RPMI8226 (cell line): ENCODE measurements around the gene KCNC4.

Experiments
- DNase-seq: peaks from one replicate; pipeline ENCODE4 v3.0.0-alpha.2; 2015

The KCNC4 gene

DNA sequence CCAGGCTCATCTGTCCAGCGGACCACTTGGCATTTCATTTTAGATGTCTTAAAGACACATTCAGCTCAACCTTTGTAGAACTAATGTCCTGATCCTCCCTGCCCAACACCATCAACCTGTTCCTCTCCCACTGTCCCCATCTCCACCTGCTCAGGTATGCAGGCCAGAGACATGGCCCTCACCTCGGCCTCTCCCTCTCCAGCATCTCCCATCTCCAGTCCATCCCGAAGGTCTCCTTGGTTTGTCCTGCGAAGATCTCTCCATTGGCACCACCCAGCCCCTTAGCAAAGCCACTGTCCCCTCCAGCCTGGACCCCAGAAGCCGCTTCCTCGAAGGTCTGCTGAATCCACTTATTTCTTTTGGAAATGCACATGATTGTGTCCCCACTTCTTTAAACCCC lies 20.9 kb upstream of the KCNC4 start:
- no peak for DNase-seq

DNA sequence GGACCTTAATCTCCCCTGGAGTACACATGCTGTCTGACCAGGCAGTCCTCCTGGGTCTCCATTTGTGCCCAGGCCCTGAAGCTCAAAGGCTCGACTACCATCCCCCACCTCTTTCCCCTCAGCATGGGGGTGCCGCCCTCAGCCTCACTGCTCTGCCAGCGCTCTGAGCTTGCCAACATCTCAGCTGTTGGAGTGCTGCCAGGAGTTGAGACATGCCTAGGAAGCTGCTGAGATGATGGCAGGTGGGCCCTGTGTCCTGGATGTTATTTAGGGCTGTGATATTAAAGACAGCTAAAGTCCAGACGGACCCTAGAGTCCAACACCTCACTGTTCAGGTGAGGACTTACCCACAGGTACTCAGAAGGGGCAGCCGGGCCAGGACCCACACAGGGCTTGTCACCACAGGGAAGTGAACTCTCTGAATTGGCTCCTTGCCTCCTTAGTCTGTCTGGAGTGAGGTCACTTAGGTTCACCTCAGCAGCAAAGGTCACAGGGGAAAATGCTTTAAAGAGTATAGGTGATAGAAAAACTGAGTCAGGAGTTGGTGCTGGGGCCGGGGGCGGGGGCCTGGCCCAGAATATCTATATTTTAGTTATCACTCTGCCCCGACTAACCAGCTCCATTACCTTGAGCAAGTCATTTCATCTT lies 19.7 kb upstream of the KCNC4 start:
- DNase-seq, result peak; percentile 83

DNA sequence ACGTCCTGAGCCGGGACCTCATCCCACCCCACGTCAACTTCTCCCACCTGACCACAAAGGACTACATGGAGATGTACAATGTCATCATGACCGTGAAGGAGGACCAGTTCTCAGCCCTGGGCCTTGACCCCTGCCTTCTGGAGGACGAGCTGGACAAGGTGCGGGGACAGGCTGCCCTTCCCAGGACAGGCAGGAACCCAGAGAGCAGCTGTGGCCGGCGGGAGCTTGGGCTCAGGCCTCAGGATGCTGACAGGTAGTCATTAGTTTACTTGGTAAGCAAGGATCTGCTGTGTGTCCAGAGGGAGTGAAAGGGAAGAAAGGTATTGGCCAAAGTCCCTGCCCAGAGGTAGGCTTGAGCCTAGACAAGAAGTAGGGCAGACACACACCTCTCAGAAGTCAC lies 17.6 kb upstream of the KCNC4 start:
- DNase-seq, result no peak

DNA sequence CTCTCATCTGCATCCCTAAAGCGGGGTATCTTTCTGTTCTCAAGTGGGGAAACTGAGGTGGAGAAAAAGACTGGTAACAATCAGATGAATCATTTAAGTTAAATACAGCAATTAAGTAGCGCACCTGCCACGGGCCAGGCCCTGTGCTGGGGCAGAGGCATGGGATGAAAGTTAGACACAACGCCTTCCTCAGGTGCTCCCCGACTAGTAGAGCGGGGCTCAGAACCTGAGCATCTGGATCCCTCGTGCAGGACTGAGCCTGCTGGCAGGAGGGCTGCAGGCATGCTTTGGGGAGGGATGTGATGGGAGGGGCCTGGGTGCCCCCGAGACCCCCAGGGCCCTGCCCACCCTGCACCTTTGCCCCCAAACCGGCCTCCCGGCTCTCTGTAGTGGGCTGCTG lies 14.9 kb upstream of the KCNC4 start:
- no peak for DNase-seq

DNA sequence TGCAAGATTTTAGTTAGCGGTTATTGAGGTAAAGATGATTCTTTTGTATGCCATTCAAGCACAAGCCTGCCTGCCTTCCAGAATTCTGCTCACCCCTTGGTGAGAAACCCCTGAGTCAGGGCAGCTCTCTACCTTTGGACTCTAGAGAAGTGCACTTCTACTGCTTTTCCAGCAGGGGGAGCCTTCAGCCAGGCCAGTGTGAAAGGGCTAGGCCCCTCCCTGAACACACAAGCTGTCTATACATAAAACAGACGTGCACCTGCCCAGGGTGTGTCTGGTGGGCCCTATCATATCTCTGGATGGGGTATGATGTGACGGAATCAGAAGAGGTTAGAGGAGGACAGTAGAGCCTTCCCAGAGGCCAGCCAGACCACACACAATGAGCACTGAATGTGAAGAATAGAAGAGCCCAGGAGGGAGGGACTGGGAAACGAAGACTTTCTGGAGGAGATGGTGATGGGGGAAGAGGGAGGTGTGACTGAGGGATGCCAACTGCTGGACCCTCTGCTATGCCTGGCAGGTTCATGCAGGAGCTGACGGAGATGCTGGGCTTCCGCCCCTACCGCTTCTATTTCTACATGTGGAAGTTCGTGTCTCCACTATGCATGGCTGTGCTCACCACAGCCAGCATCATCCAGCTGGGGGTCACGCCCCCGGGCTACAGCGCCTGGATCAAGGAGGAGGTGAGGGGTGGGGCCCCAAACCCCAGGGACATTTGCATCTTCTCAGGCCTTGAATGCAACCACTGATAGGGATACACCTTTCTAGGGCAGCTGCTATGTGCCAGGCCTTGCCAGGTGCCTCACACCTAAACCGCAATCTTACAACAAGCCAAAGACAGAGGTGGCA lies 13.0 kb upstream of the KCNC4 start:
- peak; percentile 51 for DNase-seq

DNA sequence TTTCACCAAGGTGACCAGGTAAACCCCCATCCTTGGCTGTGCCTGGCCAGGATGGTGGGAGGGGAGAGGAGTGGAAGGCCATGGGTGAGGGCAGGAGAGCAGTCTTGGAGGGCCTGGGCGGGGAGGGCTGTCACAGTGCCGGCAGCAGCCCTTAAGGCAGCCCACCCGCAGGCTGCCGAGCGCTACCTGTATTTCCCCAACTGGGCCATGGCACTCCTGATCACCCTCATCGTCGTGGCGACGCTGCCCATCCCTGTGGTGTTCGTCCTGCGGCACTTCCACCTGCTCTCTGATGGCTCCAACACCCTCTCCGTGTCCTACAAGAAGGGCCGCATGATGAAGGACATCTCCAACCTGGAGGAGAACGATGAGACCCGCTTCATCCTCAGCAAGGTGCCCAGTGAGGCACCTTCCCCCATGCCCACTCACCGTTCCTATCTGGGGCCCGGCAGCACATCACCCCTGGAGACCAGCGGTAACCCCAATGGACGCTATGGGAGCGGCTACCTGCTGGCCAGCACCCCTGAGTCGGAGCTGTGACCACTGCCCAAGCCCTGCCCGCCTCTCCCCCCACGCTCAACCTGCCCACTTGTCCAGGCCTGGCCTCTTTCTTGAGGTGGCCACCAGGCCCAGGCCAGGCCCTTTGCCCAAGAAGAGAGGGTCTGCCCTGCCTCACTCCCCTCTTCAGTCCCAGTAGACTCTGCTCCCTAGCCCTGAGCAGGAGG lies 12.0 kb upstream of the KCNC4 start:
- no peak for DNase-seq

DNA sequence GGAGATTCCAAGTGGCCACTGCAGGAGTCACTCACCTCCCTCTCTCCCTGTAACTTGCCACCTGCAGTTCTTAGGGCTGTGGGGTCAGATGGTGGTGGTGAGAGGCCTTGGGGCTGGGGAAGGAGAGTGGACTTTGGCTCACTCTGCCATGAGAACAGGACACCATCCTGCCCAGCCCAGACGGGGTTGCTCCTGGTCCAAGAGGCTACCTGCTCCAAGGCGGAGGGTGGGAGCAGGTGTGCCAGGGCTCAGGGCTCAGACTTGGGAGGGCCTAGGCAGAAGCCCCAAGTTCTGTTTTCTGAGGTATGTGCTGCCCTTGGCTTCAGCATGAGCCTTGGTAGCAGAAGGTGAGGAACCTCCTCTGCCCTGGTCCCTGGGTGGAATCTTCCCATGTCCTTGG lies 11.4 kb upstream of the KCNC4 start:
- no peak for DNase-seq

DNA sequence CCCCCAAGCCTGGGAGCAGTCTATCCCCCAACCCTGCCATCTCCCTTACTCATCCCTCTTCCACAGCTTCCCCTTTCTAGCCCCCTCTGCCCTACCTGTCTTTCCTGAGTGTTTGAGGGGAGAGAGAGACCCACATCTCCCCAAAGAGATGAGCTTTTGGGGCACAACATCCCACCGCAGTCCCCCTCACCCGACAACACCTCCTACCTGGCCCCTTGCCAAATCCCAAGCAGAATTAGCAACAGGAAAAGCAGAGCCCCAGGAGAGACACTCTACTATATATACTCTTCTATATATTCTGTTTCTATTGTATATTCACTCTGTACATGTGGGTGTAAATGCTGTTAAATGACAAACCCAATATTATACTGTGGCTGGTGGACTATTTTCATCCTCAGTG lies 9.9 kb upstream of the KCNC4 start:
- DNase-seq, result no peak

DNA sequence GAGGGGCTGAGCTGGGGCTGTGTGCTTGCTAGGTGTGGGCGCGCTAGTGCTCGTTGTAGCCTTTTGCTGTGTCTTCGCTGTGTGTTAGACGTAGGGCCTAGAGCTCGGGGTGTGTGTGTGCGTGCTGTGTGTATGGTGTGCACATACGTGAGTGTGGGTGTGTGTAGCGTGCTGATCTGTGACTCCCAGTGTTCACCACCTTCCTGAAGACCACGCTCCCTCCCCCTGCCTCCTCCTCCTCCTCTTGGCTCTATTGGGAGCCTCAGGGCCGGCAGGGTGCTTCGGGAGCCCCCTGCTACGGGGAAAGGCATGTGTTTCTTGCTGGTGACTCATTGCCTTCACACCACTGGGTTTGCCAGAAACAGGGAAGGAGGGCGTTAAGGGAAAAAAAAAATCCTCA lies 9.4 kb upstream of the KCNC4 start:
- no peak for DNase-seq

DNA sequence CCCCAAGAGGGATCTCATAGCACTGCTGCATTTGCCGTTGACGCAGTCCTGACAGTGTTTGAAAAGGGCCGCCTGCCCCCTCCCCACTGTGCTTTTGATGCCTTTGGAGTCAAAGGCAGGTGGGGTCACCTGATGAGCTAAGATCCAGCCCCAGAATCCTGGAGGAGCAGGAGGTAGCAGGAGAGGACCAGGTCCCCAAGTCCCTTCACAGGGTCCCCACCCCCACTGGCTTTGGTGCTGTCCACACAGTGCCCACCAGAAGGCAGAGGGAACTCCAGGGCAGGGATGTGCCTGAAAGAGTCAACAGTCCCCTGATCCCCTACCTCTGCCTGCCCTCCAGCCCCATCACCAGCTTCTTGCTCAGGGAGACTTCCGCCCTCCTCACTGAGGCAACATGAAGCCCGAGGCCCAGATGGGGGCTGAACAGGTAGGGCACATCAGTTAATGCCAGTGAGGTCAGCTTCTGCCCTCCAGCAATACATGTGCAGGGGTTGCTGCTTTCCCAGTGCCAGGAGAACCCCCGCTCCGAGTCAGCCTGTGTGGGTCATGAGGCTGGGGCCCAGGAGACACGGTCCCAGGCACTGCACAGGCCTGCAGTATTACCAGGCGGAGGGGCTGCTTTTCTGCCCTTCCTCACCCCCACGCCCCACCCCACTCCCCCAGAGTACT lies 8.8 kb upstream of the KCNC4 start:
- no peak for DNase-seq

DNA sequence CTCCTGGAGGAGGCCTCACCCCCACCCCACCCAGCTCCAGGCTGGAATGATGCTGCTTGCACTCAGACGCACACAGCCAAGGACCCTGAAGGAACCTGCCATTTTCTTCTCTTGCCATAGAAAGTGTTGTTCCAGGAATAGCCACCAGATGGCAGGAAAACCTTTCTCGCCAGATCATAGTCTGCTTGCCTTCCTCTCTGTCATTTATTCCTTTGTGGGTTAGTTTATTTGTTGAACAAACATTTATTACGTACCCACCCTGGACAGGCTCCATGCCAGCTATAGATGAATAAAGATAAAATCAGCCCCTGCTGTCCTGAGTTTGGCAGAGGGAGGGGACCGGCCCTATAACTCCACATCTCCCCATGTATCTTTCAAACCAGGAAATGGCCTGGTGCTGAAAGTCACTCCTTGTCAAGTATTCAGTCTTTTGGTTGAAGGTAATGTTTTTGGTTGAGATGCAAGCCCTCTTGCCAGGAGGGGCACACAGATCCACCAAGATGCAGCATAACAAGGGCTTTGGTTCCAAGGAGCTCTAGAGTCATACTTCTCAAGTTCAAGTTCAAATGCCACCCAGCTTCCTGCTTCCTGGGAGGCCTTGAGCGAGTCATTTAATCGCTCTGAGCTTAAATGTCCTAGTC lies 7.0 kb upstream of the KCNC4 start:
- DNase-seq, result peak; percentile 56

DNA sequence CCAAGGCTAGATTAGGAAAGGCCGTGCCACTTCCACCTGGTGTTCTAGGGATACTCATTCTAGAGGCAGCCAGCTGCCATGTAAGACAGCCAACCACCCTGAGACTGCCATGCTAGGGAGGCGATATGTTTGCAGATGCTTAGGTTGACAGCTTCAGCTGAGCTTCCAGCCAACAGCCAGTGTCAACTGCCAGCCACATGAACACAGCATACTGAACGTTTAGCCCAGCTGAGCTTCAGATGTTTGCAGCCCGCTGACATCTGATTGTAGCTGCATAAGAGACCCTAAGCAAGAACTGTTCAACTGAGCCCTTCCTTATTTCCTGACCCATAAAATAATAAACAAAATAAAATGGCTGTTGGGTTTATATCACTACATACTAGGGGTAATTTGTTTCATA lies 5.0 kb upstream of the KCNC4 start:
- no peak for DNase-seq

DNA sequence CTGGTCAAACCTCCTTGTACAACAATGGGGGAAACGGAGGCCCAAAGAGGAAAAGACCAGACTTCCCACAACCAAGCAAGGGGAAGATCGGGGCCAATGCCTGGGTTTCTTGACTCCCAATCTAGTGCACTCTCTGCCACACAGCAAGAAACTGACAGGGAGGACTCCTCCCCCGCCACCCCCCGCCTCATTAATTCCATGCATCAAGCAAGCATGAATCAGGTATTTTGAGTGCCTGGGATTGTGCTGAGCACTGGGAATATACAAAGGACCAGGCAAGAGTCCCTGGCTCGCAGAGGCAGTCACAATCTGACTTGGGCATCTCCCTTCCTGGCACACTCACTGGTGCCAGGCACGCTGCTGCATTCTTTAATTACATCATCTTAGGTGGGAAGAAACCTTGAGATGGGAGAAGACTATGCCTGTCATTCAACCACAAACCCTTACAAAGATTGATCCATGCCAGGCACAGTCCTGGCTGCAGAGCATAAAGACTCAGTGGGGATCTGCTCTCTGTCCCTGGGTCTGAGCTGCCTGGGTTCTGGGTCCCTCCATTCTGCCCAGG lies 4.4 kb upstream of the KCNC4 start:
- DNase-seq, result no peak

DNA sequence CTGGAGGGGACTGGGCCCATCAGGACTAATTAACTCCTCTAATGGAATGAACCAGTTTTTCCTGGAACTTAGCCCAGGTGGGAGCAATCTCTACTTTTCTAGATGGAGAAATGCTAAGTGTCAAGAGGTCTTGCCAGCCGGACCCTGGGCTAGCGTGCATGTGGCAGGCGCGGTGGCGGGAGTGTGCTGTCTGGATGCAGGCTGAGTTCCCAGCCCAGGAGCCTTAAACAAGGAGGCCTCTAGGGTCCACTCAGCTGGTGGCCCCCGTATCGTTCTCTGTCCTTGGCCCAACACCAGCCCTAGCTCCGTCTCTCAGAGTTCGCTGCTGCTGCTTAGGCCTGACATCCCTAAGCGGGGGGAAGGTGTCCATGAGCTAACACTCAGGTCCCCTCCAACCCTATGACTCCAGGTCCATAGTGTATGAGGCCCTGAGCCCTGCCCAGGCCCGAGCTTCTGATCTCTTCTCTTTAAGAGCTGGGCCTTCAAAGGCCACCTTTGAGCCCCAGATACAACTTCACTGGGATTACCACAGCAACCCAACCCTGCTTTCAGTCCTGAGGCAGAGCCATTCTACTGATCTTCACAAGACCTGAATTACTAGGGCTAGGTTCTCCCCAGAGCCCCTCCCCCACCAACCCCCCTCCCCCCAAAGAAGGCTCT lies 3.7 kb upstream of the KCNC4 start:
- DNase-seq, result no peak

DNA sequence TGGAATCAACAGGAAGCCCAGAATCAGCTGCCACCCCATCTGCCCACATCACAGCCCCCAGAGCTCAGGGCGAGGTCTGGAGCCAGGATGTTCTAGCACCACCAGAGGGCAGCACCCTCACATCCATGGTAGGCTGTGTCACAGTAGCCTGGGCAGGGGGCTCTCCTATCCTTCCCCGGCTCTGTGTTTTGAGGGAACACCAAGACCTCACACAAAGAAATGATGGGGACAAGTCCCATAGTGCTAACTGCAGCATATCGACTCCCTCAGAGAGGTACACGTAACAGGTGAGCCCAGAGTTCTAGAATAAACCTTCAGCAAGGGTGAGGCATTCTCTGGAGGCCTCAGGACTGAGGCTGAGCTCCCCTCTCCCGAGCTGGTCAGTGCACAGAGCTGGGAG lies 2.3 kb upstream of the KCNC4 start:
- DNase-seq, result peak; percentile 63

DNA sequence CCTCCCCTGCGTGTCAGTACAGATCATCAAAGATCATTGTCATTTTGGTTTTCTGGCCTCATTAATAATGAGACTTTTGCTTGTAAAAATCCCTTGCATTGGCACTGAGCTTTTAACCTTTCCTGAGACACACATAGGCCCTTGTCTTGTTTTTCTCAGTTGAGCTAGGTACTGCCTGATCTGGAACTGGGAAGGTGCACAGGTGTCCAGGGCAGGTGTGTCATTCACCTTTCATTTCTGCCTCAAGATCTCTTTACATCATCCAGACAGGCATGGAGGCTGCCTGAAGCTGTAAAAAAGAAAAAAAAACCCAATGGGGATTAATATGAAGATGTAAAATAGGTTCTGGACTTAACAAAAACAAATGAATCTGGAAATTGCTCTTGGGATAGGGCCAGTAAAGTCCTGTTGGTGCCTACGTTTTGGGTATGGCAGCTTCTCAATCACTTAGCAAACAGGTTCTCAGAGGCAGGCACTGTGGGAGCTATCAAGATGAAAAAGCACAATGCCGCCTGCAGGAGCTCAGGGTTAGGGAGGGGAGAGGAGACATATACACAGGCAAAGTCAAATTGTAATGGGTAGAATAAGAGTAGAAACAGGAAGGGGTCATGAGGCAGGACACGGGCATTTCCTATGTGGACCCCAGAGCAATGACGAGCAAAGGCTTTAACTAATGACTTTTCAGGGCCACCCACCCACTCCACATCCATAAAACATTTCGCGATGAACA lies 1.0 kb upstream of the KCNC4 start:
- no peak for DNase-seq

DNA sequence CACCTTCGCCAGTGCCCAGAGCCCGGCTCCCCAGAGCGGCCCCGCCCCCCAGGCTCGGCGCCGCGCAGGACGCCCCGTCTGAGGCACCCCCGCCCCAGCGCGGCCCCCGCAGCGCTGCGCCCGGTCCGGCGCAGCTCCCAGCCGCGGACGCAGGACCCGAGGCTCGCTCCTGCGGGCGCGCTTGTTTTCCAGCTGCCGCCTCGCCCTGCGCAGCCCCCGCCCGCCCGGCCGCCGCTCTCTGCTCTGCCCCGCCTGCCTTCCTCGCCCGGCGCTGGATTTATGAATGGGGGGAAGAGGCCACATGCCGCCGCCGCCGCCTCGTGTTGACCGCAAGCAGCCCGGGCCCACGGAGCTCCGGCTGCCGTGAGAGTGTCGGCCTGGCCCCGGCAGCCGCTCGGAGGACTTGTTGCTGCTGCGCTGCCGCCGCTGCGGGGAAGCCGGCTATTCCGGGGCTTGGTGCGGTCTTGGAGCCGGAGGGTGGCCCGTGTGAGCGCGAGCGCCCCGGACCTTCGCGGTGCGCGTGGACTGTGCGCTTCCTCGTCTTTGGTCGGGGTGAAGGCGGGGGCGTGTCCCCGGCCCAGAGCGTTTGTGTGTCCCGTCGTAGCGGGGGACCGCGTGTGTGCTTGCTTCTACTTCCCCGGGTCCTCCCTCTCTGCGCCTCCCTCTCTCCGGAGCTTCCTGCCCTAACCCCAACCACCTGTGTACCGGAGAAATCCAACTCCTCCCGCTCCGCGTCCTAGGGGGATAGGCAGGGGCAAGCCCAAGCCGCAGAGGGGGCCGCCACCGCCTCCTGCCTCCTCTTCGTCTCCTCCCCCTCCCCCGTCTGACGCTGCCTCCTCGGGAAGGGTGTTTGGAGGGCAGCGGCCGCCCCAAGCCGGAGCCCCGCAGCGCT lies 736 bp downstream of the KCNC4 start:
- peak; percentile 44 for DNase-seq

DNA sequence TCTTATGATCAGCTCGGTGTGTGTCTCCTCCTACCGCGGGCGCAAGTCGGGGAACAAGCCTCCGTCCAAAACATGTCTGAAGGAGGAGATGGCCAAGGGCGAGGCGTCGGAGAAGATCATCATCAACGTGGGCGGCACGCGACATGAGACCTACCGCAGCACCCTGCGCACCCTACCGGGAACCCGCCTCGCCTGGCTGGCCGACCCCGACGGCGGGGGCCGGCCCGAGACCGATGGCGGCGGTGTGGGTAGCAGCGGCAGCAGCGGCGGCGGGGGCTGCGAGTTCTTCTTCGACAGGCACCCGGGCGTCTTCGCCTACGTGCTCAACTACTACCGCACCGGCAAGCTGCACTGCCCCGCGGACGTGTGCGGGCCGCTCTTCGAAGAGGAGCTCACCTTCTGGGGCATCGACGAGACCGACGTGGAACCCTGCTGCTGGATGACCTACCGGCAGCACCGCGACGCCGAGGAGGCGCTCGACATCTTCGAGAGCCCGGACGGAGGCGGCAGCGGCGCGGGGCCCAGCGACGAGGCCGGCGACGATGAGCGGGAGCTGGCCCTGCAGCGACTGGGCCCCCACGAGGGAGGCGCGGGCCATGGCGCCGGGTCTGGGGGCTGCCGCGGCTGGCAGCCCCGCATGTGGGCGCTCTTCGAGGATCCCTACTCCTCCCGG lies 1.5 kb downstream of the KCNC4 start:
- DNase-seq, result no peak
